ENCODE measurements around the gene TSHZ1. TPM values are rescaled to one million over a fixed set of nuclear protein-coding genes. Genes with fewer than 3 reads are reported as not detected.

TSHZ1 gene
- total and polyA plus RNA-seq, 2 experiments from 2014 or later = 0.23 to 0.38 TPM

- no peaks in the 10 kb centered on the region for H3K4me1 ChIP-seq (ENCODE audit: insufficient read depth)
- no peak overlapping the region for H3K27ac ChIP-seq (ENCODE audit: low read depth)
- H3F3A ChIP-seq (replicated peaks; ENCODE audit: low read depth) = no peaks in the 10 kb centered on the region
- H3K4me3 ChIP-seq = no peak overlapping the region
- no peak overlapping the region for H2AFZ ChIP-seq
- Mint-ChIP-seq H3K27me3 (ENCODE audit: insufficient read depth, low read depth, poor library complexity) (peaks cover 3% of the 10 kb centered on the region), H3K9me3 (no peaks in the 10 kb centered on the region), H3K4me3 (no peak overlapping the region), H3K4me1 (peaks cover 15% of the 10 kb centered on the region), H3K27ac (0 out of 2 replicates have a peak overlapping the region, but pooled peaks have one; percentile 44), H3K36me3 (ENCODE audit: low read depth) (no peaks in the 10 kb centered on the region)
- TF ChIP-seq CTCF (conservative IDR thresholded peaks at IDR 0.05; ENCODE audit: low read depth in 2 of 2) (no peak), ETS1 (IDR thresholded peaks at IDR 0.05) (no peak), EZH2 (IDR thresholded peaks at IDR 0.05; ENCODE audit: low read depth, unreplicated experiment) (no peak)
- H3K27me3 ChIP-seq (ENCODE audit: insufficient read depth) = no peaks in the 10 kb centered on the region
- ATAC-seq (no peak), DNase-seq (ENCODE audit: low spot score) (no peak)
- H4K20me1 ChIP-seq (replicated peaks; ENCODE audit: insufficient read depth) = no peaks in the 10 kb centered on the region
- no peak overlapping the region for H3K4me2 ChIP-seq
- H3K9me2 ChIP-seq (ENCODE audit: insufficient read depth) = no peaks in the 10 kb centered on the region
- H3K36me3 ChIP-seq (ENCODE audit: insufficient read depth) = no peaks in the 10 kb centered on the region
- no peaks in the 10 kb centered on the region for H3K79me2 ChIP-seq (replicated peaks; ENCODE audit: insufficient read depth)
Measured at GRCh38 chr18:75172299-75173124, 38.1 kb upstream of the TSHZ1 start.

- H3K4me3 ChIP-seq = no peak overlapping the region
- peak; percentile 35 for DNase-seq (ENCODE audit: low spot score)
- no peaks in the 10 kb centered on the region for H3K36me3 Mint-ChIP-seq (ENCODE audit: low read depth)
- no peak overlapping the region for H2AFZ ChIP-seq
- peaks cover 3% of the 10 kb centered on the region for H3K27me3 Mint-ChIP-seq (ENCODE audit: insufficient read depth, low read depth, poor library complexity)
- ATAC-seq = peak; percentile 69
- H3K27ac ChIP-seq (ENCODE audit: low read depth) = no peak overlapping the region
- H3F3A ChIP-seq (replicated peaks; ENCODE audit: low read depth) = no peaks in the 10 kb centered on the region
- TF ChIP-seq NANOG (IDR thresholded peaks at IDR 0.05; ENCODE audit: borderline replicate concordance) (no peak), REST (IDR thresholded peaks at IDR 0.05; ENCODE audit: unreplicated experiment) (no peak), STAT1 (IDR thresholded peaks at IDR 0.05; ENCODE audit: unreplicated experiment) (no peak), EZH2 (IDR thresholded peaks at IDR 0.05; ENCODE audit: low read depth, unreplicated experiment) (no peak), CTCF (conservative IDR thresholded peaks at IDR 0.05; ENCODE audit: low read depth in 2 of 2) (peak in 1 of 2 experiments; percentile 30; a peak in 2 of 4 replicates)
- peaks cover 15% of the 10 kb centered on the region for H3K4me1 Mint-ChIP-seq
- H3K36me3 ChIP-seq (ENCODE audit: insufficient read depth) = no peaks in the 10 kb centered on the region
- H3K9me2 ChIP-seq (ENCODE audit: insufficient read depth) = no peaks in the 10 kb centered on the region
- H3K27me3 ChIP-seq (ENCODE audit: insufficient read depth) = no peaks in the 10 kb centered on the region
- H3K4me1 ChIP-seq (ENCODE audit: insufficient read depth) = no peaks in the 10 kb centered on the region
- no peaks in the 10 kb centered on the region for H3K9me3 Mint-ChIP-seq
- H3K79me2 ChIP-seq (replicated peaks; ENCODE audit: insufficient read depth) = no peaks in the 10 kb centered on the region
- no peaks in the 10 kb centered on the region for H4K20me1 ChIP-seq (replicated peaks; ENCODE audit: insufficient read depth)
- H3K4me3 Mint-ChIP-seq = no peak overlapping the region
- no peak overlapping the region for H3K4me2 ChIP-seq
- 0 out of 2 replicates have a peak overlapping the region, but pooled peaks have one; percentile 44 for H3K27ac Mint-ChIP-seq
Measured at GRCh38 chr18:75173125-75173432, 37.5 kb upstream of the TSHZ1 start.

Measured in GM23338 (cell line).